ENCODE measurements around the gene CMIP.

GRCh38 chr16:81758376-81758775, 313.8 kb downstream of the CMIP start:
- TF ChIP-seq GATA2 (IDR thresholded peaks at IDR 0.05; ENCODE audit: low read depth, low read length) (no peak), GATA3 (IDR thresholded peaks at IDR 0.05; ENCODE audit: low read depth, low read length) (no peak)

Data from SH-SY5Y (cell line).